ENCODE results near the gene ZBTB4.

Gene ZBTB4

DNA sequence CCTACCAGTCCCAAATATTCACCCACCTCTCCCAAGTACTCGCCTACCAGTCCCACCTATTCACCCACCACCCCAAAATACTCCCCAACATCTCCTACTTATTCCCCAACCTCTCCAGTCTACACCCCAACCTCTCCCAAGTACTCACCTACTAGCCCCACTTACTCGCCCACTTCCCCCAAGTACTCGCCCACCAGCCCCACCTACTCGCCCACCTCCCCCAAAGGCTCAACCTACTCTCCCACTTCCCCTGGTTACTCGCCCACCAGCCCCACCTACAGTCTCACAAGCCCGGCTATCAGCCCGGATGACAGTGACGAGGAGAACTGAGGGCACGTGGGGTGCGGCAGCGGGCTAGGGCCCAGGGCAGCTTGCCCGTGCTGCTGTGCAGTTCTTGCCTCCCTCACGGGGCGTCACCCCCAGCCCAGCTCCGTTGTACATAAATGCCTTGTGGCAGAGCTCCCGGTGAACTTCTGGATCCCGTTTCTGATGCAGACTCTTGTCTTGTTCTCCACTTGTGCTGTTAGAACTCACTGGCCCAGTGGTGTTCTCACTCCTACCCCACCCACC is 34.5 kb upstream of the ZBTB4 start:
- H2AFZ ChIP-seq (ENCODE audit: low read depth, low read length) = no peak overlapping the region
- H3K27ac ChIP-seq (ENCODE audit: low read length) = no peak overlapping the region
- no peaks in the 10 kb centered on the region for H3K9me3 ChIP-seq (ENCODE audit: insufficient read depth, low read length)
- H3K9ac ChIP-seq (ENCODE audit: low read length) = no peak overlapping the region
- no peaks in the 10 kb centered on the region for H3K27me3 ChIP-seq (ENCODE audit: low read depth, low read length)
- H3K4me1 ChIP-seq (ENCODE audit: low read length) = no peaks in the 10 kb centered on the region
- H3K4me2 ChIP-seq (ENCODE audit: low read length) = no peak overlapping the region
- H3K79me2 ChIP-seq (ENCODE audit: low read length) = no peaks in the 10 kb centered on the region
- TF ChIP-seq EZH2phosphoT487 (IDR thresholded peaks at IDR 0.05; ENCODE audit: low read depth) (no peak), CTCF (IDR thresholded peaks at IDR 0.05; ENCODE audit: low read depth, low read length) (no peak)
- no peaks in the 10 kb centered on the region for H4K20me1 ChIP-seq (ENCODE audit: insufficient read depth, low read length)
- H3K36me3 ChIP-seq (replicated peaks; ENCODE audit: low read depth, low read length) = peaks cover 15% of the 10 kb centered on the region
- no peak overlapping the region for H3K4me3 ChIP-seq (ENCODE audit: low read length)

DNA sequence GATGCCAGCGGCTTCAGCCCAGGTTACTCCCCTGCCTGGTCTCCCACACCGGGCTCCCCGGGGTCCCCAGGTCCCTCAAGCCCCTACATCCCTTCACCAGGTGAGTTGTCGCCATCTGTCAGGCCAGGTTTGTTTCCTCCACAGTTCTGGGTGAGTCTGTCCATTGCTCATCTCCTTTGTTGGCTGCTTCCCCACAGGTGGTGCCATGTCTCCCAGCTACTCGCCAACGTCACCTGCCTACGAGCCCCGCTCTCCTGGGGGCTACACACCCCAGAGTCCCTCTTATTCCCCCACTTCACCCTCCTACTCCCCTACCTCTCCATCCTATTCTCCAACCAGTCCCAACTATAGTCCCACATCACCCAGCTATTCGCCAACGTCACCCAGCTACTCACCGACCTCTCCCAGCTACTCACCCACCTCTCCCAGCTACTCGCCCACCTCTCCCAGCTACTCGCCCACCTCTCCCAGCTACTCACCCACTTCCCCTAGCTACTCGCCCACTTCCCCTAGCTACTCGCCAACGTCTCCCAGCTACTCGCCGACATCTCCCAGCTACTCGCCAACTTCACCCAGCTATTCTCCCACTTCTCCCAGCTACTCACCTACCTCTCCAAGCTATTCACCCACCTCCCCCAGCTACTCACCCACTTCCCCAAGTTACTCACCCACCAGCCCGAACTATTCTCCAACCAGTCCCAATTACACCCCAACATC is 33.6 kb upstream of the ZBTB4 start:
- H3K79me2 ChIP-seq (ENCODE audit: low read length) = no peaks in the 10 kb centered on the region
- H3K4me1 ChIP-seq (ENCODE audit: low read length) = no peaks in the 10 kb centered on the region
- no peaks in the 10 kb centered on the region for H3K27me3 ChIP-seq (ENCODE audit: low read depth, low read length)
- H4K20me1 ChIP-seq (ENCODE audit: insufficient read depth, low read length) = no peaks in the 10 kb centered on the region
- no peak overlapping the region for H2AFZ ChIP-seq (ENCODE audit: low read depth, low read length)
- TF ChIP-seq CTCF (IDR thresholded peaks at IDR 0.05; ENCODE audit: low read depth, low read length) (no peak), EZH2phosphoT487 (IDR thresholded peaks at IDR 0.05; ENCODE audit: low read depth) (no peak)
- H3K36me3 ChIP-seq (replicated peaks; ENCODE audit: low read depth, low read length) = peaks cover 21% of the 10 kb centered on the region
- no peaks in the 10 kb centered on the region for H3K9me3 ChIP-seq (ENCODE audit: insufficient read depth, low read length)
- H3K9ac ChIP-seq (ENCODE audit: low read length) = no peak overlapping the region
- H3K4me3 ChIP-seq (ENCODE audit: low read length) = no peak overlapping the region
- H3K4me2 ChIP-seq (ENCODE audit: low read length) = no peak overlapping the region
- H3K27ac ChIP-seq (ENCODE audit: low read length) = no peak overlapping the region

DNA sequence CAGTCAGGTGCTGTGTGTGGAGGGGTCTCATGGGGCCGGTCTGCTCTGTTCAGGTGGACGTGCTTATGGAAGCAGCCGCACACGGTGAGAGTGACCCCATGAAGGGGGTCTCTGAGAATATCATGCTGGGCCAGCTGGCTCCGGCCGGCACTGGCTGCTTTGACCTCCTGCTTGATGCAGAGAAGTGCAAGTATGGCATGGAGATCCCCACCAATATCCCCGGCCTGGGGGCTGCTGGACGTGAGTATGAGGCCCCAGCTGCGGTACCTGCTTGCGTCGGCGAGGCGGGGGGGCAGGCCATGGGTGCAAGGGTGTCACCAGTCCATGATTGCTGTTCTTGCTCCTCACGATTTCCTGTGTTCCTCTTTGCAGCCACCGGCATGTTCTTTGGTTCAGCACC is 32.7 kb upstream of the ZBTB4 start:
- Histone ChIP-seq H3K4me1 (ENCODE audit: low read length) (no peaks in the 10 kb centered on the region), H3K27me3 (ENCODE audit: low read depth, low read length) (no peaks in the 10 kb centered on the region), H3K27ac (ENCODE audit: low read length) (no peak overlapping the region), H2AFZ (ENCODE audit: low read depth, low read length) (no peak overlapping the region), H4K20me1 (ENCODE audit: insufficient read depth, low read length) (no peaks in the 10 kb centered on the region), H3K36me3 (replicated peaks; ENCODE audit: low read depth, low read length) (peaks cover 22% of the 10 kb centered on the region), H3K4me3 (ENCODE audit: low read length) (no peak overlapping the region), H3K9me3 (ENCODE audit: insufficient read depth, low read length) (no peaks in the 10 kb centered on the region), H3K79me2 (ENCODE audit: low read length) (no peaks in the 10 kb centered on the region), H3K4me2 (ENCODE audit: low read length) (no peak overlapping the region), H3K9ac (ENCODE audit: low read length) (no peak overlapping the region)
- no peak for TF ChIP-seq CTCF (IDR thresholded peaks at IDR 0.05; ENCODE audit: low read depth, low read length)
- no peak for TF ChIP-seq EZH2phosphoT487 (IDR thresholded peaks at IDR 0.05; ENCODE audit: low read depth)

- Histone ChIP-seq H3K27me3 (ENCODE audit: low read depth, low read length) (no peaks in the 10 kb centered on the region), H3K36me3 (replicated peaks; ENCODE audit: low read depth, low read length) (peaks cover 26% of the 10 kb centered on the region), H2AFZ (ENCODE audit: low read depth, low read length) (no peak overlapping the region), H3K27ac (ENCODE audit: low read length) (no peak overlapping the region), H3K9ac (ENCODE audit: low read length) (no peak overlapping the region), H3K4me2 (ENCODE audit: low read length) (no peak overlapping the region), H3K4me3 (ENCODE audit: low read length) (no peak overlapping the region), H3K9me3 (ENCODE audit: insufficient read depth, low read length) (no peaks in the 10 kb centered on the region), H4K20me1 (ENCODE audit: insufficient read depth, low read length) (no peaks in the 10 kb centered on the region), H3K79me2 (ENCODE audit: low read length) (no peaks in the 10 kb centered on the region), H3K4me1 (ENCODE audit: low read length) (no peaks in the 10 kb centered on the region)
- TF ChIP-seq CTCF (IDR thresholded peaks at IDR 0.05; ENCODE audit: low read depth, low read length) (no peak), EZH2phosphoT487 (IDR thresholded peaks at IDR 0.05; ENCODE audit: low read depth) (no peak)
Measured at GRCh38 chr17:7511108-7511507, 31.7 kb upstream of the ZBTB4 start.
